ENCODE measurements around the gene ANAPC4.

The ANAPC4 gene

GRCh38 chr4:25379591-25379990 is 2.5 kb downstream of the ANAPC4 start:
- DNase-seq: no peak

- no peak for DNase-seq
These were observed 6.6 kb downstream of the ANAPC4 start for GRCh38 chr4:25383647-25384046.

- DNase-seq: no peak
These were observed 9.9 kb downstream of the ANAPC4 start for GRCh38 chr4:25386926-25387325.

- no peak for DNase-seq
These were observed 20.2 kb downstream of the ANAPC4 start for GRCh38 chr4:25397305-25397704.

- no peak for DNase-seq
These were observed 22.4 kb downstream of the ANAPC4 start for GRCh38 chr4:25399510-25399909.

- no peak for DNase-seq
These were observed 24.0 kb downstream of the ANAPC4 start for GRCh38 chr4:25401066-25401465.

GRCh38 chr4:25402521-25402920 is 25.5 kb downstream of the ANAPC4 start:
- DNase-seq: no peak

GRCh38 chr4:25403699-25404098 is 26.6 kb downstream of the ANAPC4 start:
- DNase-seq: no peak

- no peak for DNase-seq
These were observed 28.4 kb downstream of the ANAPC4 start for GRCh38 chr4:25405453-25405852.

- DNase-seq: no peak
These were observed 29.1 kb downstream of the ANAPC4 start for GRCh38 chr4:25406081-25406692.

- no peak for DNase-seq
These were observed 33.9 kb downstream of the ANAPC4 start for GRCh38 chr4:25410820-25411529.

GRCh38 chr4:25413261-25413660 is 36.2 kb downstream of the ANAPC4 start:
- DNase-seq: no peak

- no peak for DNase-seq
These were observed 40.0 kb downstream of the ANAPC4 start for GRCh38 chr4:25417014-25417413.

GRCh38 chr4:25420931-25421330 is 43.9 kb downstream of the ANAPC4 start:
- no peak for DNase-seq

GRCh38 chr4:25421816-25422525 is 44.9 kb downstream of the ANAPC4 start:
- DNase-seq: no peak

- DNase-seq: no peak
These were observed 46.5 kb downstream of the ANAPC4 start for GRCh38 chr4:25423548-25423947.

GRCh38 chr4:25424539-25425228 is 47.6 kb downstream of the ANAPC4 start:
- DNase-seq: no peak

- DNase-seq: no peak
These were observed 48.3 kb downstream of the ANAPC4 start for GRCh38 chr4:25425361-25425760.

GRCh38 chr4:25427871-25428270 is 50.8 kb downstream of the ANAPC4 start:
- no peak for DNase-seq

- no peak for DNase-seq
These were observed 53.6 kb downstream of the ANAPC4 start for GRCh38 chr4:25430630-25431029.

- no peak for DNase-seq
These were observed 57.1 kb downstream of the ANAPC4 start for GRCh38 chr4:25433966-25434827.

- no peak for DNase-seq
These were observed 60.9 kb downstream of the ANAPC4 start for GRCh38 chr4:25437926-25438325.

All from activated CD8-positive, alpha-beta memory T cell treated with anti-CD3 and anti-CD28 coated beads for 24 hours (primary cell).